ENCODE measurements around the gene RAP1GAP.
"Not testable (repeated sequence)": the region's sequence is repeated elsewhere in the genome, so short reads cannot be mapped to it uniquely, and the experiment has no call there.

Gene RAP1GAP

GRCh38 chr1:21680918-21681317, 11.8 kb upstream of the RAP1GAP start:
- H3K4me3 ChIP-seq (ENCODE audit: low read length) = no peak overlapping the region
- no peak for DNase-seq (ENCODE audit: low read depth, low spot score)

- DNase-seq (ENCODE audit: low read depth, low spot score) = no peak
- H3K4me3 ChIP-seq (ENCODE audit: low read length) = no peak overlapping the region
Measured at GRCh38 chr1:21680381-21680780, 11.2 kb upstream of the RAP1GAP start.

- no peak for DNase-seq (ENCODE audit: low read depth, low spot score)
- H3K4me3 ChIP-seq (ENCODE audit: low read length) = no peak overlapping the region
Measured at GRCh38 chr1:21677168-21677567, 8.0 kb upstream of the RAP1GAP start.

GRCh38 chr1:21674957-21675356, 5.8 kb upstream of the RAP1GAP start:
- H3K4me3 ChIP-seq (ENCODE audit: low read length) = no peak overlapping the region
- DNase-seq (ENCODE audit: low read depth, low spot score) = no peak

GRCh38 chr1:21673853-21674252, 4.7 kb upstream of the RAP1GAP start:
- H3K4me3 ChIP-seq (ENCODE audit: low read length); DNase-seq (ENCODE audit: low read depth, low spot score): not testable (repeated sequence)

GRCh38 chr1:21673277-21673780, 4.2 kb upstream of the RAP1GAP start:
- no peak for DNase-seq (ENCODE audit: low read depth, low spot score)
- H3K4me3 ChIP-seq (ENCODE audit: low read length) = no peak overlapping the region

- H3K4me3 ChIP-seq (ENCODE audit: low read length) = no peak overlapping the region
- no peak for DNase-seq (ENCODE audit: low read depth, low spot score)
Measured at GRCh38 chr1:21672478-21673276, 3.5 kb upstream of the RAP1GAP start.

- no peak overlapping the region for H3K4me3 ChIP-seq (ENCODE audit: low read length)
- DNase-seq (ENCODE audit: low read depth, low spot score) = no peak
Measured at GRCh38 chr1:21671915-21672314, 2.8 kb upstream of the RAP1GAP start.

GRCh38 chr1:21670956-21671902, 2.1 kb upstream of the RAP1GAP start:
- DNase-seq (ENCODE audit: low read depth, low spot score) = no peak

GRCh38 chr1:21670059-21670881, 1.1 kb upstream of the RAP1GAP start:
- peak overlapping the region; percentile 47; the same call in 1 of the 2 replicates for H3K4me3 ChIP-seq (ENCODE audit: low read length)
- no peak for DNase-seq (ENCODE audit: low read depth, low spot score)

More at GRCh38 chr1:21670956-21671902, 2.1 kb upstream of the RAP1GAP start:
- no peak overlapping the region for H3K4me3 ChIP-seq (ENCODE audit: low read length)

GRCh38 chr1:21668951-21669257, 253 bp downstream of the RAP1GAP start:
- no peak for DNase-seq (ENCODE audit: low read depth, low spot score)
- peak overlapping the region; percentile 47 for H3K4me3 ChIP-seq (ENCODE audit: low read length)

GRCh38 chr1:21668232-21668950, 766 bp downstream of the RAP1GAP start:
- H3K4me3 ChIP-seq (ENCODE audit: low read length) = peak overlapping the region; percentile 47
- DNase-seq (ENCODE audit: low read depth, low spot score) = no peak

GRCh38 chr1:21667348-21668231, 1.6 kb downstream of the RAP1GAP start:
- DNase-seq (ENCODE audit: low read depth, low spot score) = no peak
- H3K4me3 ChIP-seq (ENCODE audit: low read length) = no peak overlapping the region

GRCh38 chr1:21666576-21667320, 2.4 kb downstream of the RAP1GAP start:
- H3K4me3 ChIP-seq (ENCODE audit: low read length) = no peak overlapping the region
- DNase-seq (ENCODE audit: low read depth, low spot score) = no peak

- no peak for DNase-seq (ENCODE audit: low read depth, low spot score)
Measured at GRCh38 chr1:21665711-21666575, 3.2 kb downstream of the RAP1GAP start.

More at GRCh38 chr1:21665711-21666575, 3.2 kb downstream of the RAP1GAP start:
- H3K4me3 ChIP-seq (ENCODE audit: low read length) = no peak overlapping the region
